IMR-90 (cell line): ENCODE measurements around the gene AP2A1. TPM values are rescaled to one million over a fixed set of nuclear protein-coding genes. Genes with fewer than 3 reads are reported as not detected.

ENCODE experiments used
- ATAC-seq: fragments of 200-7000 bp; cut with Tn5 transposase; 2 replicates; pipeline ENCODE4 v1.9.1; 2020; ENCODE audit warnings: low read depth, mild to moderate bottlenecking, moderate library complexity
- BruUV-seq: library from RNA; stranded (reverse); fragments of 400-500 nt; replicated peaks from 2 replicates; lab custom pipeline; 2021; lab: Mats Ljungman, UMichigan
- CTCF ChIA-PET: fragments of 300-600 bp; formaldehyde crosslinking; extraction: SDS; loops from one replicate; lab custom pipeline; 2021; ENCODE audit warnings: antibody characterized with exemption; lab: Yijun Ruan, JAX
- POLR2A ChIA-PET: fragments of 300-600 bp; sonication (Branson Sonifier 250); formaldehyde crosslinking; loops from one replicate; lab custom pipeline; 2022; ENCODE audit warnings: antibody characterized with exemption; ENCODE audit not compliant: unreplicated experiment; lab: Charles Lee
- DNase-seq: peaks from one replicate; pipeline ENCODE4 v3.0.0; 2013
- H2AFZ ChIP-seq: replicated peaks from 2 replicates; pipeline ENCODE3; 2013; ENCODE audit warnings: low read length, mild to moderate bottlenecking; ENCODE audit not compliant: poor library complexity
- H2AK5ac ChIP-seq: 2 replicates; pipeline ENCODE4 v1.6.1; 2013; ENCODE audit warnings: low read depth, low read length, inconsistent platforms
- H2AK9ac ChIP-seq: replicated peaks from 2 replicates; pipeline ENCODE3; 2013; ENCODE audit warnings: mild to moderate bottlenecking, low read depth, low read length, moderate library complexity; ENCODE audit not compliant: poor library complexity
- H2BK120ac ChIP-seq: 2 replicates; pipeline ENCODE4 v1.6.1; 2013; ENCODE audit warnings: low read depth, low read length, inconsistent platforms
- H2BK15ac ChIP-seq: 3 replicates; pipeline ENCODE4 v1.6.1; 2013; ENCODE audit warnings: low read depth, low read length, inconsistent platforms
- H2BK20ac ChIP-seq: 2 replicates; pipeline ENCODE4 v1.6.1; 2013; ENCODE audit warnings: low read depth, mild to moderate bottlenecking, inconsistent platforms, low read length, moderate library complexity
- H2BK5ac ChIP-seq: 2 replicates; pipeline ENCODE4 v1.6.1; 2013; ENCODE audit warnings: mild to moderate bottlenecking, low read depth, low read length, inconsistent platforms; ENCODE audit not compliant: poor library complexity, severe bottlenecking
- H3K14ac ChIP-seq: replicated peaks from 2 replicates; pipeline ENCODE4 v1.6.1; 2013; ENCODE audit warnings: low read depth, low read length, inconsistent platforms
- H3K18ac ChIP-seq: 2 replicates; pipeline ENCODE4 v1.6.1; 2013; ENCODE audit warnings: low read depth, low read length, control low read depth
- H3K23ac ChIP-seq: 2 replicates; pipeline ENCODE4 v1.6.1; 2013; ENCODE audit warnings: low read depth, low read length, inconsistent platforms
- H3K27ac ChIP-seq: 2 replicates; pipeline ENCODE4 v1.5.1; 2013; ENCODE audit warnings: mild to moderate bottlenecking, control low read depth, low read length; ENCODE audit not compliant: insufficient read depth
- H3K27me3 ChIP-seq: 2 replicates; pipeline ENCODE4 v1.6.1; 2013; ENCODE audit warnings: low read length; ENCODE audit not compliant: control insufficient read depth, insufficient read depth
- H3K36me3 ChIP-seq: 2 replicates; pipeline ENCODE4 v1.6.1; 2013; ENCODE audit warnings: low read length, mixed read lengths; ENCODE audit not compliant: control insufficient read depth, insufficient read depth
- H3K4ac ChIP-seq: 2 replicates; pipeline ENCODE4 v1.6.1; 2013; ENCODE audit warnings: low read depth, low read length, inconsistent platforms
- H3K4me1 ChIP-seq: 2 replicates; pipeline ENCODE4 v1.6.1; 2013; ENCODE audit warnings: low read length, mixed read lengths; ENCODE audit not compliant: control insufficient read depth, insufficient read depth
- H3K4me2 ChIP-seq: 2 replicates; pipeline ENCODE4 v1.6.1; 2013; ENCODE audit warnings: low read depth, mild to moderate bottlenecking, control low read depth, low read length, moderate library complexity
- H3K4me3 ChIP-seq: 2 replicates; pipeline ENCODE4 v1.5.1; 2013; ENCODE audit warnings: low read depth, mild to moderate bottlenecking, control low read depth, low read length, moderate library complexity; ENCODE audit not compliant: insufficient read depth
- H3K56ac ChIP-seq: 2 replicates; pipeline ENCODE4 v1.6.1; 2013; ENCODE audit warnings: low read length, inconsistent platforms; ENCODE audit not compliant: insufficient read depth; ENCODE audit errors: extremely low read depth
- H3K79me1 ChIP-seq, 2 experiments: 2 replicates each; pipeline ENCODE4 v1.6.1; 2013; ENCODE audit warnings: low read length in 2 of 2, inconsistent platforms in 1 of 2, low read depth in 1 of 2
- H3K9ac ChIP-seq: 2 replicates; pipeline ENCODE4 v1.6.1; 2013; ENCODE audit warnings: low read depth, low read length, control low read depth
- H3K9me1 ChIP-seq: 2 replicates; pipeline ENCODE4 v1.6.1; 2013; ENCODE audit warnings: low read length, inconsistent platforms; ENCODE audit not compliant: insufficient read depth
- H3K9me3 ChIP-seq: 2 replicates; pipeline ENCODE4 v1.6.1; 2013; ENCODE audit warnings: low read length; ENCODE audit not compliant: control insufficient read depth, insufficient read depth
- H4K20me1 ChIP-seq: 2 replicates; pipeline ENCODE4 v1.6.1; 2013; ENCODE audit warnings: low read length, inconsistent platforms; ENCODE audit not compliant: insufficient read depth
- H4K5ac ChIP-seq: 2 replicates; pipeline ENCODE4 v1.6.1; 2013; ENCODE audit warnings: mild to moderate bottlenecking, low read depth, low read length, control low read depth
- H4K8ac ChIP-seq, 2 experiments: 2 replicates each; pipeline ENCODE4 v1.6.1; 2013; ENCODE audit warnings: low read depth in 2 of 2, low read length in 2 of 2, control low read depth in 1 of 2, inconsistent platforms in 1 of 2
- H4K91ac ChIP-seq: 2 replicates; pipeline ENCODE4 v1.6.1; 2013; ENCODE audit warnings: low read depth, low read length, inconsistent platforms; ENCODE audit not compliant: insufficient read depth
- BHLHE40 ChIP-seq: fragments of 150-350 bp; IDR thresholded peaks from 2 replicates; pipeline ENCODE4 v1.6.1; 2016; ENCODE audit warnings: mild to moderate bottlenecking, low read depth, low read length
- CEBPB ChIP-seq: IDR thresholded peaks from 2 replicates; pipeline ENCODE4 v1.6.1; 2012; ENCODE audit warnings: low read depth, low read length, improper control_type of control experiment
- CHD1 ChIP-seq: IDR thresholded peaks from 2 replicates; pipeline ENCODE4 v1.6.1; 2012; ENCODE audit warnings: low read depth, low read length, improper control_type of control experiment
- CTCF ChIP-seq: conservative IDR thresholded peaks from 2 replicates; pipeline ENCODE4 v1.5.1; 2012; ENCODE audit warnings: mild to moderate bottlenecking, low read depth, low read length, improper control_type of control experiment
- ELK1 ChIP-seq: fragments of 150-350 bp; IDR thresholded peaks from 2 replicates; pipeline ENCODE4 v1.6.1; 2016; ENCODE audit warnings: low read depth, mild to moderate bottlenecking, low read length, moderate library complexity, borderline replicate concordance
- MAZ ChIP-seq: IDR thresholded peaks from 2 replicates; pipeline ENCODE4 v1.6.1; 2012; ENCODE audit warnings: low read depth, mild to moderate bottlenecking, low read length, improper control_type of control experiment, moderate library complexity, borderline replicate concordance
- NFE2L2 ChIP-seq: fragments of 150-350 bp; IDR thresholded peaks from 2 replicates; pipeline ENCODE4 v1.6.1; 2016; ENCODE audit warnings: low read depth, mild to moderate bottlenecking, low read length
- POLR2A ChIP-seq: IDR thresholded peaks from 2 replicates; pipeline ENCODE4 v1.6.1; 2012; ENCODE audit warnings: mild to moderate bottlenecking, low read depth, low read length
- RAD21 ChIP-seq: IDR thresholded peaks from 2 replicates; pipeline ENCODE4 v1.6.1; 2012; ENCODE audit warnings: low read length, improper control_type of control experiment
- RCOR1 ChIP-seq: IDR thresholded peaks from 2 replicates; pipeline ENCODE4 v1.6.1; 2012; ENCODE audit warnings: mild to moderate bottlenecking, low read length, improper control_type of control experiment; ENCODE audit not compliant: insufficient replicate concordance
- SMC3 ChIP-seq: fragments of 150-350 bp; IDR thresholded peaks from 2 replicates; pipeline ENCODE4 v1.6.1; 2016; ENCODE audit warnings: low read depth, mild to moderate bottlenecking, antibody characterized with exemption, low read length, moderate library complexity
- USF2 ChIP-seq: fragments of 150-350 bp; IDR thresholded peaks from 2 replicates; pipeline ENCODE4 v1.6.1; 2017; ENCODE audit warnings: mild to moderate bottlenecking, antibody characterized with exemption, low read length, low read depth
- WGBS, 2 experiments: methylation state at CpG; one replicate each; pipeline versions ENCODE4 v1.1.5 to v1.1.7; 2013; ENCODE audit warnings: missing lambda C conversion rate in 2 of 2; ENCODE audit not compliant: insufficient read length in 1 of 2; ENCODE audit errors: extremely low coverage in 2 of 2; 5-methylcytosine and 5-hydroxymethylcytosine counted together
- dilution Hi-C: fragments of 300-500 bp; cut with HindIII; formaldehyde crosslinking; loops from one replicate; pipeline ENCODE4 v1.14.3; 2018; ENCODE audit warnings: low sequenced_read_pairs; ENCODE audit not compliant: unreplicated experiment
- in situ Hi-C: fragments of 300-500 bp; cut with MboI; formaldehyde crosslinking; loops from 3 replicates; pipeline ENCODE4 v1.14.3; 2019; ENCODE audit warnings: low sequenced_read_pairs, inconsistent platforms, mixed read lengths
- intact Hi-C: fragments of 100-400 bp; cut with micrococcal nuclease; formaldehyde crosslinking; loops from 2 replicates; pipeline ENCODE4 v1.10.0; 2022
- polyA plus RNA-seq, 3 experiments: library from polyadenylated mRNA; depleted of rRNA; stranded (reverse); fragments of >200 nt; gene quantifications; 2 replicates each; pipeline ENCODE4 v1.2.3, GENCODE V29; 2012; ENCODE audit warnings: low replicate concordance in 1 of 3
- total RNA-seq: library from RNA; depleted of rRNA; stranded (reverse); fragments of >200 nt; gene quantifications from 2 replicates; pipeline ENCODE4 v1.2.3, GENCODE V29; 2012

Gene AP2A1
- total and polyA plus RNA-seq, 2 of the 4 experiments (the other 2 are of a cell fraction): 40.7 to 122 TPM

GRCh38 chr19:49812997-49813861 lies 46.4 kb downstream of the AP2A1 start, which contains the start of gene FUZ:
Gene FUZ, minus strand, starts transcription at chr19:49813292. Its CDS starts 186 bp downstream, at chr19:49813106.
- Histone ChIP-seq H3K9me1 (peaks cover 17% of the 10 kb centered on the region), H3K79me1 (peaks cover 6 to 23% of the 10 kb centered on the region in 2 experiments; a peak in 2 of 4 replicates), H3K27ac (peak within 1 kb of the TSS; percentile 79), H3K4me3 (peak within 1 kb of the TSS; percentile 64), H3K18ac (peak within 1 kb of the TSS; percentile 89), H3K4me2 (peak within 1 kb of the TSS; percentile 76), H3K36me3 (no peaks in the 10 kb centered on the region), H2AK5ac (peak within 1 kb of the TSS; percentile 87), H2BK20ac (peak within 1 kb of the TSS; percentile 84; the same call in 1 of the 2 replicates), H3K23ac (peak within 1 kb of the TSS; percentile 87; the same call in 1 of the 2 replicates), H2AK9ac (peak within 1 kb of the TSS; percentile 78), H3K27me3 (no peaks in the 10 kb centered on the region), H3K14ac (peak within 1 kb of the TSS; percentile 99), H4K5ac (peak within 1 kb of the TSS; percentile 86), H4K20me1 (no peaks in the 10 kb centered on the region), H2AFZ (peak within 1 kb of the TSS; percentile 98), H4K8ac (peak within 1 kb of the TSS; percentile 56 to 99), H3K4me1 (peaks cover 5% of the 10 kb centered on the region), H3K4ac (peak within 1 kb of the TSS; percentile 94), H2BK5ac (peak within 1 kb of the TSS; percentile 83), H4K91ac (peak within 1 kb of the TSS; percentile 91), H2BK120ac (peak within 1 kb of the TSS; percentile 93), H2BK15ac (peak within 1 kb of the TSS; percentile 91; the same call in 1 of the 3 replicates), H3K9me3 (no peaks in the 10 kb centered on the region), H3K9ac (peak within 1 kb of the TSS; percentile 79), H3K56ac (peak within 1 kb of the TSS; percentile 86)
- peak; percentile 59 for ATAC-seq
- in situ Hi-C loops: no loop called here
- POLR2A ChIA-PET: no interaction called here
- CTCF ChIA-PET: interaction anchor here (0.7 kb wide), 1 partner anchor 173 kb away, joined by 3 read pairs; the partner anchor contains the start of gene RRAS
- WGBS, 2 experiments: no CpG with 5 or more reads among the region's 45 CpGs
- intact Hi-C loops: loop anchor here (10.0 kb wide), 1 partner anchor 98 kb away; no protein-coding TSS in a partner anchor
- DNase-seq: peak; percentile 99
- BruUV-seq: no TSS peak
- dilution Hi-C loops: no loop called here
- TF ChIP-seq RCOR1 (no peak), BHLHE40 (peak; percentile 96), USF2 (peak; percentile 21; the same call in 1 of the 2 replicates), SMC3 (0 out of 2 replicates have a peak, but pooled peaks have one; percentile 9), MAZ (peak; percentile 71), ELK1 (no peak), CTCF (peak; percentile 39), CEBPB (0 out of 2 replicates have a peak, but pooled peaks have one; percentile 20), POLR2A (no peak; the same call in 1 of the 2 replicates), CHD1 (peak; percentile 93; the same call in 1 of the 2 replicates), NFE2L2 (no peak), RAD21 (peak; percentile 38)
